HL-60 (cell line): ENCODE data around the gene CRMP1.

Source experiments
- CTCF ChIP-seq: IDR thresholded peaks from one replicate; pipeline ENCODE4 v1.5.1; 2011; ENCODE audit warnings: low read length, control low read depth, inconsistent platforms; ENCODE audit not compliant: insufficient read depth
- GABPA ChIP-seq: IDR thresholded peaks from 2 replicates; pipeline ENCODE4 v1.6.1; 2012; ENCODE audit warnings: low read depth
- SPI1 ChIP-seq: IDR thresholded peaks from 2 replicates; pipeline ENCODE4 v1.6.1; 2012; ENCODE audit warnings: low read depth, mild to moderate bottlenecking, borderline replicate concordance
- TF ChIP-seq, protein P1 (sequence below): IDR thresholded peaks from 2 replicates; pipeline ENCODE4 v1.6.1; 2012; ENCODE audit warnings: low read depth; ENCODE audit not compliant: insufficient replicate concordance

DNA sequence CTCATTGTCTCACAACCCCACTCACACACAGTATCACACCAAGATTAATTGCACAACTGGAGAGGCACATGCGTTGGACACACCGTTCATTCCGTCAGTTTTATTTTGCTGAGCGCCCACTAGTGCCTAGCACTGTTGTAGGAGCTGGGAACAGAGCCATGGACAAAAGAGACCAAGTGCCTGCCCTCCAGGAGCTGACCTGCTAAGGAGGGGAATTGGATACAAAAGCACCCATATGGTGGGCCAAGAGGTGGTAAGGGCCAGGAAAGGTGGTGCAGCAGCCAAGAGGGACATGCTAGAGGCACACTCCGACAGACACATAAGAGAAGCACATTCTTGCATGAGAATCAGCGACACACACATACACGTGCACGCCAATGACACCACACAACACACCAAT lies 705 bp upstream of the CRMP1 start:
- TF ChIP-seq CTCF (no peak), SPI1 (no peak), GABPA (no peak)
- TF ChIP-seq, protein P1, sequence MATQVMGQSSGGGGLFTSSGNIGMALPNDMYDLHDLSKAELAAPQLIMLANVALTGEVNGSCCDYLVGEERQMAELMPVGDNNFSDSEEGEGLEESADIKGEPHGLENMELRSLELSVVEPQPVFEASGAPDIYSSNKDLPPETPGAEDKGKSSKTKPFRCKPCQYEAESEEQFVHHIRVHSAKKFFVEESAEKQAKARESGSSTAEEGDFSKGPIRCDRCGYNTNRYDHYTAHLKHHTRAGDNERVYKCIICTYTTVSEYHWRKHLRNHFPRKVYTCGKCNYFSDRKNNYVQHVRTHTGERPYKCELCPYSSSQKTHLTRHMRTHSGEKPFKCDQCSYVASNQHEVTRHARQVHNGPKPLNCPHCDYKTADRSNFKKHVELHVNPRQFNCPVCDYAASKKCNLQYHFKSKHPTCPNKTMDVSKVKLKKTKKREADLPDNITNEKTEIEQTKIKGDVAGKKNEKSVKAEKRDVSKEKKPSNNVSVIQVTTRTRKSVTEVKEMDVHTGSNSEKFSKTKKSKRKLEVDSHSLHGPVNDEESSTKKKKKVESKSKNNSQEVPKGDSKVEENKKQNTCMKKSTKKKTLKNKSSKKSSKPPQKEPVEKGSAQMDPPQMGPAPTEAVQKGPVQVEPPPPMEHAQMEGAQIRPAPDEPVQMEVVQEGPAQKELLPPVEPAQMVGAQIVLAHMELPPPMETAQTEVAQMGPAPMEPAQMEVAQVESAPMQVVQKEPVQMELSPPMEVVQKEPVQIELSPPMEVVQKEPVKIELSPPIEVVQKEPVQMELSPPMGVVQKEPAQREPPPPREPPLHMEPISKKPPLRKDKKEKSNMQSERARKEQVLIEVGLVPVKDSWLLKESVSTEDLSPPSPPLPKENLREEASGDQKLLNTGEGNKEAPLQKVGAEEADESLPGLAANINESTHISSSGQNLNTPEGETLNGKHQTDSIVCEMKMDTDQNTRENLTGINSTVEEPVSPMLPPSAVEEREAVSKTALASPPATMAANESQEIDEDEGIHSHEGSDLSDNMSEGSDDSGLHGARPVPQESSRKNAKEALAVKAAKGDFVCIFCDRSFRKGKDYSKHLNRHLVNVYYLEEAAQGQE, result no peak
